Rectal smooth muscle tissue (tissue), 1 donor: Measurements from ENCODE around the gene LATS2.

Source experiments
- H3K27ac ChIP-seq: one replicate; pipeline ENCODE4 v1.7.0; 2013; ENCODE audit warnings: low read depth, low read length, inconsistent platforms
- H3K27me3 ChIP-seq: one replicate; pipeline ENCODE4 v1.7.0; 2013; ENCODE audit warnings: low read length; ENCODE audit not compliant: control insufficient read depth, insufficient read depth
- H3K36me3 ChIP-seq: one replicate; pipeline ENCODE4 v1.7.0; 2013; ENCODE audit warnings: low read length; ENCODE audit not compliant: control insufficient read depth, insufficient read depth
- H3K4me1 ChIP-seq: one replicate; pipeline ENCODE4 v1.7.0; 2013; ENCODE audit warnings: low read length; ENCODE audit not compliant: control insufficient read depth, insufficient read depth
- H3K4me3 ChIP-seq: one replicate; pipeline ENCODE4 v1.7.0; 2013; ENCODE audit warnings: low read length
- H3K9ac ChIP-seq: one replicate; pipeline ENCODE4 v1.7.0; 2013; ENCODE audit warnings: low read length

Gene LATS2

GRCh38 chr13:21080593-21080891, 19.2 kb upstream of the LATS2 start:
- no peaks in the 10 kb centered on the region for H3K4me1 ChIP-seq
- H3K27ac ChIP-seq: no peak overlapping the region
- H3K4me3 ChIP-seq: no peak overlapping the region

GRCh38 chr13:21079761-21080592, 18.6 kb upstream of the LATS2 start:
- Histone ChIP-seq H3K4me1 (peaks cover 2% of the 10 kb centered on the region), H3K4me3 (peak overlapping the region; percentile 6), H3K27me3 (no peaks in the 10 kb centered on the region), H3K27ac (no peak overlapping the region), H3K36me3 (no peaks in the 10 kb centered on the region), H3K9ac (no peak overlapping the region)

More at GRCh38 chr13:21080593-21080891, 19.2 kb upstream of the LATS2 start:
- Histone ChIP-seq H3K9ac (no peak overlapping the region), H3K36me3 (no peaks in the 10 kb centered on the region), H3K27me3 (no peaks in the 10 kb centered on the region)

- Histone ChIP-seq H3K9ac (no peak overlapping the region), H3K4me1 (peaks cover 7% of the 10 kb centered on the region), H3K4me3 (no peak overlapping the region), H3K36me3 (no peaks in the 10 kb centered on the region), H3K27ac (no peak overlapping the region), H3K27me3 (no peaks in the 10 kb centered on the region)
Measured at GRCh38 chr13:21079221-21079620, 17.8 kb upstream of the LATS2 start.

GRCh38 chr13:21078501-21078900, 17.1 kb upstream of the LATS2 start:
- H3K9ac ChIP-seq: no peak overlapping the region
- H3K4me3 ChIP-seq: no peak overlapping the region
- peaks cover 7% of the 10 kb centered on the region for H3K4me1 ChIP-seq
- no peak overlapping the region for H3K27ac ChIP-seq
- no peaks in the 10 kb centered on the region for H3K27me3 ChIP-seq
- no peaks in the 10 kb centered on the region for H3K36me3 ChIP-seq

- Histone ChIP-seq H3K4me3 (no peak overlapping the region), H3K27ac (no peak overlapping the region)
Measured at GRCh38 chr13:21077788-21078353, 16.5 kb upstream of the LATS2 start.

GRCh38 chr13:21077076-21077787, 15.8 kb upstream of the LATS2 start:
- Histone ChIP-seq H3K9ac (no peak overlapping the region), H3K27me3 (no peaks in the 10 kb centered on the region), H3K36me3 (no peaks in the 10 kb centered on the region), H3K27ac (no peak overlapping the region), H3K4me3 (no peak overlapping the region), H3K4me1 (peaks cover 7% of the 10 kb centered on the region)

More at GRCh38 chr13:21077788-21078353, 16.5 kb upstream of the LATS2 start:
- H3K36me3 ChIP-seq: no peaks in the 10 kb centered on the region
- H3K27me3 ChIP-seq: no peaks in the 10 kb centered on the region
- H3K9ac ChIP-seq: no peak overlapping the region
- H3K4me1 ChIP-seq: peaks cover 7% of the 10 kb centered on the region

GRCh38 chr13:21076253-21076652, 14.9 kb upstream of the LATS2 start:
- Histone ChIP-seq H3K27me3 (no peaks in the 10 kb centered on the region), H3K9ac (no peak overlapping the region), H3K4me1 (peaks cover 7% of the 10 kb centered on the region), H3K4me3 (no peak overlapping the region), H3K27ac (no peak overlapping the region), H3K36me3 (no peaks in the 10 kb centered on the region)

GRCh38 chr13:21075379-21076249, 14.2 kb upstream of the LATS2 start:
- H3K27me3 ChIP-seq: no peaks in the 10 kb centered on the region
- peak overlapping the region; percentile 59 for H3K27ac ChIP-seq
- no peak overlapping the region for H3K9ac ChIP-seq
- peaks cover 7% of the 10 kb centered on the region for H3K4me1 ChIP-seq
- no peaks in the 10 kb centered on the region for H3K36me3 ChIP-seq
- H3K4me3 ChIP-seq: peak overlapping the region; percentile 71

- Histone ChIP-seq H3K4me3 (peak overlapping the region; percentile 71), H3K27ac (peak overlapping the region; percentile 59), H3K9ac (no peak overlapping the region), H3K36me3 (no peaks in the 10 kb centered on the region), H3K4me1 (peaks cover 7% of the 10 kb centered on the region), H3K27me3 (no peaks in the 10 kb centered on the region)
Measured at GRCh38 chr13:21075011-21075378, 13.6 kb upstream of the LATS2 start.

- H3K4me3 ChIP-seq: no peak overlapping the region
Measured at GRCh38 chr13:21074546-21074945, 13.2 kb upstream of the LATS2 start.

GRCh38 chr13:21071924-21072323, 10.5 kb upstream of the LATS2 start:
- H3K4me1 ChIP-seq: peaks cover 7% of the 10 kb centered on the region
- no peak overlapping the region for H3K4me3 ChIP-seq
- H3K9ac ChIP-seq: no peak overlapping the region
- no peak overlapping the region for H3K27ac ChIP-seq
- H3K36me3 ChIP-seq: no peaks in the 10 kb centered on the region
- H3K27me3 ChIP-seq: no peaks in the 10 kb centered on the region

More at GRCh38 chr13:21074546-21074945, 13.2 kb upstream of the LATS2 start:
- no peak overlapping the region for H3K9ac ChIP-seq
- no peak overlapping the region for H3K27ac ChIP-seq
- no peaks in the 10 kb centered on the region for H3K27me3 ChIP-seq
- H3K4me1 ChIP-seq: peaks cover 7% of the 10 kb centered on the region
- no peaks in the 10 kb centered on the region for H3K36me3 ChIP-seq

- Histone ChIP-seq H3K27me3 (no peaks in the 10 kb centered on the region), H3K9ac (no peak overlapping the region), H3K4me3 (no peak overlapping the region), H3K27ac (no peak overlapping the region), H3K4me1 (peaks cover 7% of the 10 kb centered on the region), H3K36me3 (no peaks in the 10 kb centered on the region)
Measured at GRCh38 chr13:21071015-21071414, 9.6 kb upstream of the LATS2 start.
